ENCODE results near the gene GALNT18. TPM values are rescaled to one million over a fixed set of nuclear protein-coding genes. Genes with fewer than 3 reads are reported as not detected.

Gene GALNT18
- polyA plus RNA-seq, 1 donor (not counting 4 experiments of a cell fraction or from before 2014, with no cell fraction given): 27.2 TPM

DNA sequence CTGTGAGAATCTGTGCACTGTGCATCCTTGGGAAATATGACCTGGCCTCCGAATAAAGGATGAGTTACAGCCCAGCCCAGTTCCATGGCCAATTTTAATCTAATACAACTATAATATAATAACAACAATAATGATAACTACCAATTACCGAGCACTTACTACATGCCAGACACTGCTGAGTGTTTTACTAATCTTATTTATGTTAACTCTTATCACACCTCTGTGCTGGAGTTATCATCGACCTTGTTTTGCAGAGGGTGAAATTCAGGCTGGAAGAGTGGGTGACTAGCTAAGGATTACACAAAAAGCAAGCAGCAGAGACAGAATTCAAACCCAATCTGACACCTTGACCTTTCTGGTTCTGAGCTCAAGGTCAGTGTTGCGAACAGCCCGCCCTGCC, 83.9 kb downstream of the GALNT18 start:
- no peak overlapping the region for H3K4me3 ChIP-seq (ENCODE audit: control insufficient read depth in 2 of 3, extremely low read depth in 1 of 3, insufficient read depth in 2 of 3, low read depth in 1 of 3, low read length in 3 of 3)
- H3K9me1 ChIP-seq (ENCODE audit: control insufficient read depth, extremely low read depth, insufficient read depth, low read length): no peaks in the 10 kb centered on the region
- no peak for DNase-seq (ENCODE audit: low read depth, low spot score)
- H3K27me3 ChIP-seq (ENCODE audit: control insufficient read depth, extremely low read depth, insufficient read depth, low read length): no peaks in the 10 kb centered on the region
- no peaks in the 10 kb centered on the region for H3K36me3 ChIP-seq (ENCODE audit: control insufficient read depth in 2 of 2, extremely low read depth in 1 of 2, insufficient read depth in 2 of 2, low read length in 2 of 2)
- H2AFZ ChIP-seq (ENCODE audit: control insufficient read depth, low read length): no peak overlapping the region
- dilution Hi-C loops (cut with MboI; ENCODE audit: extremely low pct_ligation_motif_present, low sequenced_read_pairs): no loop called here
- H3K4me2 ChIP-seq (ENCODE audit: control insufficient read depth, extremely low read depth, insufficient read depth, low read depth, low read length): no peak overlapping the region
- no peak for FAIRE-seq
- H4K20me1 ChIP-seq (ENCODE audit: control insufficient read depth, extremely low read depth, insufficient read depth, low read length): no peaks in the 10 kb centered on the region
- no peak for TF ChIP-seq EZH2 (IDR thresholded peaks at IDR 0.05; ENCODE audit: low read length)
- TF ChIP-seq, protein P1, sequence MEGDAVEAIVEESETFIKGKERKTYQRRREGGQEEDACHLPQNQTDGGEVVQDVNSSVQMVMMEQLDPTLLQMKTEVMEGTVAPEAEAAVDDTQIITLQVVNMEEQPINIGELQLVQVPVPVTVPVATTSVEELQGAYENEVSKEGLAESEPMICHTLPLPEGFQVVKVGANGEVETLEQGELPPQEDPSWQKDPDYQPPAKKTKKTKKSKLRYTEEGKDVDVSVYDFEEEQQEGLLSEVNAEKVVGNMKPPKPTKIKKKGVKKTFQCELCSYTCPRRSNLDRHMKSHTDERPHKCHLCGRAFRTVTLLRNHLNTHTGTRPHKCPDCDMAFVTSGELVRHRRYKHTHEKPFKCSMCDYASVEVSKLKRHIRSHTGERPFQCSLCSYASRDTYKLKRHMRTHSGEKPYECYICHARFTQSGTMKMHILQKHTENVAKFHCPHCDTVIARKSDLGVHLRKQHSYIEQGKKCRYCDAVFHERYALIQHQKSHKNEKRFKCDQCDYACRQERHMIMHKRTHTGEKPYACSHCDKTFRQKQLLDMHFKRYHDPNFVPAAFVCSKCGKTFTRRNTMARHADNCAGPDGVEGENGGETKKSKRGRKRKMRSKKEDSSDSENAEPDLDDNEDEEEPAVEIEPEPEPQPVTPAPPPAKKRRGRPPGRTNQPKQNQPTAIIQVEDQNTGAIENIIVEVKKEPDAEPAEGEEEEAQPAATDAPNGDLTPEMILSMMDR (optimal IDR thresholded peaks at IDR 0.05 in 1 of 3, IDR thresholded peaks at IDR 0.05 in 1 of 3, conservative IDR thresholded peaks at IDR 0.05 in 1 of 3; ENCODE audit: extremely low read depth in 1 of 3, insufficient read depth in 2 of 3, low read length in 3 of 3): no peak
- H3K79me2 ChIP-seq (ENCODE audit: control insufficient read depth, insufficient read depth, low read length): peaks cover 52% of the 10 kb centered on the region
- no peaks in the 10 kb centered on the region for H3K9me3 ChIP-seq (ENCODE audit: control insufficient read depth, low read depth, low read length)
- H3K4me1 ChIP-seq (ENCODE audit: control insufficient read depth, extremely low read depth, insufficient read depth, low read length): no peaks in the 10 kb centered on the region
- no peak overlapping the region for H3K9ac ChIP-seq (ENCODE audit: control insufficient read depth, extremely low read depth, insufficient read depth, low read length)
- H3K27ac ChIP-seq (ENCODE audit: control insufficient read depth, insufficient read depth, low read length): no peak overlapping the region

DNA sequence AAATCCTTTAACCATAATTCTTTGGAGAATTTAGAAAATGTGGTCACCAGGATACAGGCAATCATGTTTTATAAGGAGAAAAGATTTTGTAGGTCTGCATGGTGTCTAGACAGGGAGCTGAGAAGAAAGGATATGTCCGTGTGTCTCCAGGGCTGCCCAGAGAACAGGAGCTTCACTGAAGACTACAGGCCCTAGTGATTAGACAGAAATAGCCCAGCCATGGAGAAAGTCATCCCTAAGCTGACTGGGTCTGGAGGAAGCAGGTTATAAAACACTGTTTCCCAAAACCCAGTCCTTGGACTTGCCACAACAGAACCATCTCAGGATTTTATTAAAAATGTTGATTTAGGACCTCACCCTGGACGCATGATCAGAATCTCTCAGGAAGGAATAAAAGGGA, 84.4 kb downstream of the GALNT18 start:
- DNase-seq (ENCODE audit: low read depth, low spot score): no peak
- FAIRE-seq: no peak
- H4K20me1 ChIP-seq (ENCODE audit: control insufficient read depth, extremely low read depth, insufficient read depth, low read length): no peaks in the 10 kb centered on the region
- dilution Hi-C loops (cut with MboI; ENCODE audit: extremely low pct_ligation_motif_present, low sequenced_read_pairs): no loop called here
- H3K79me2 ChIP-seq (ENCODE audit: control insufficient read depth, insufficient read depth, low read length): peaks cover 48% of the 10 kb centered on the region
- no peaks in the 10 kb centered on the region for H3K9me3 ChIP-seq (ENCODE audit: control insufficient read depth, low read depth, low read length)
- no peak for TF ChIP-seq EZH2 (IDR thresholded peaks at IDR 0.05; ENCODE audit: low read length)
- TF ChIP-seq, protein P1 (optimal IDR thresholded peaks at IDR 0.05 in 1 of 3, IDR thresholded peaks at IDR 0.05 in 1 of 3, conservative IDR thresholded peaks at IDR 0.05 in 1 of 3; ENCODE audit: extremely low read depth in 1 of 3, insufficient read depth in 2 of 3, low read length in 3 of 3): no peak
- no peaks in the 10 kb centered on the region for H3K27me3 ChIP-seq (ENCODE audit: control insufficient read depth, extremely low read depth, insufficient read depth, low read length)
- H3K9me1 ChIP-seq (ENCODE audit: control insufficient read depth, extremely low read depth, insufficient read depth, low read length): no peaks in the 10 kb centered on the region
- no peak overlapping the region for H2AFZ ChIP-seq (ENCODE audit: control insufficient read depth, low read length)
- no peaks in the 10 kb centered on the region for H3K36me3 ChIP-seq (ENCODE audit: control insufficient read depth in 2 of 2, extremely low read depth in 1 of 2, insufficient read depth in 2 of 2, low read length in 2 of 2)
- no peaks in the 10 kb centered on the region for H3K4me1 ChIP-seq (ENCODE audit: control insufficient read depth, extremely low read depth, insufficient read depth, low read length)
- no peak overlapping the region for H3K27ac ChIP-seq (ENCODE audit: control insufficient read depth, insufficient read depth, low read length)
- no peak overlapping the region for H3K4me3 ChIP-seq (ENCODE audit: control insufficient read depth in 2 of 3, extremely low read depth in 1 of 3, insufficient read depth in 2 of 3, low read depth in 1 of 3, low read length in 3 of 3)
- H3K4me2 ChIP-seq (ENCODE audit: control insufficient read depth, extremely low read depth, insufficient read depth, low read depth, low read length): no peak overlapping the region
- H3K9ac ChIP-seq (ENCODE audit: control insufficient read depth, extremely low read depth, insufficient read depth, low read length): no peak overlapping the region

All from keratinocyte (primary cell).